GM20431 (cell line): ENCODE measurements around the gene LARP6.

ENCODE experiments used
- in situ Hi-C: fragments of 300-500 bp; cut with MseI, MboI; formaldehyde crosslinking; loops from one replicate; pipeline ENCODE4 v1.15.0; 2020; ENCODE audit warnings: low sequenced_read_pairs; ENCODE audit not compliant: unreplicated experiment

LARP6 gene

DNA sequence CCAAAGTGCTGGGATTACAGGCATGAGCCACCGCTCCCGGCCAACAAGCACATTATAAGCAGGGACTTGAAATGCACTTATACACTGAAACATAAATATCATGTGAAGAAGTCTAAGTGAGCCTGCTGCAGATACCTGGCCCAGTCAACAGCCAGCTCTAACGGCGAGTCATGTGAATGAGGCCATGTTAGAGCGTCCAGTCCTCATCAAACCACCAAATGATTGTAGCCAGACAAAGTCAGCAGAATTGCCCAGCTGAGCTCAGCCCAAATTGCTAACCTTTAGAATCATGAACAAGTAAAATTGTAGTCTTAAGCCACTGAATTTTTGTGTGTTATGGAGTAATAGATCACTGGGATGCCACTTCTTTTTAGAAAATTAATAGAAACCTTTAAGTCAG is 52.8 kb downstream of the LARP6 start:
- in situ Hi-C loops = loop anchor here (25.0 kb wide), 1 partner anchor 1314 kb away; no protein-coding TSS in a partner anchor

DNA sequence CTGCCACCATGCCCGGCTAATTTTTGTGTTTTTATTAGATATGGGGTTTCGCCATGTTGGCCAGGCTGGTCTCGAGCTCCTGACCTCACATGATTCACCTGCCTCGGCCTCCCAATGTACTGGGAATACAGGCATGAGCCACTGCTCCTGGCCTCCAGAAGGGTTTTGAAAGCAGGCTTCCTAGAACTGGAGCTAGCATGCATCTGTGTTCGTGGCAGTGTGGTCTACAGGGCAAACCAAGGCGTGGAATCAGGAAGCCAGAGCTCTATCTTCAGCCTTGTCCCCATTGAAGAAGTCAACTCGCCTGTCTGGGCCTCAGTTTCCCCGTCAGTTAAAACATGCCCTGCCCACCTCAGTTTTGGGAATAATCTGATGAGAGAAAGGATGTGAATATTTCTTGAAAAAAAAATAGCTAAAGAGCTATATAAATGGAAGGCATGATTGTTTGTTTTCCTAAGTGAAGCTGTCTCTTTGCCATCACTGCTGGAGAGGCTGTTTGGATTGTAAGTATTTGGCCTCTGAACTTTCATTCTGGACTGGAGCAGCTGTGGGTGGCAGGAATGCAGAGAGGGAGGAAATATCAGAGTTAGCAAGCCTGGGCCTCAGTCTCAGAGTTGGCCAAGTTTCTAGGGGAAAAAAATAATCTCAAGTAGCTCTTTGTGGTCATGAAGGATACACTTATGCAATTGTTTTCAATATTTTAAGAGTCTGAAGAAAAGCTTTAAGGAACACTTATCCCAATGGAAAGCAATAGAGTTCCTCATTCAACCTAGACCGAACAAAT is 54.1 kb downstream of the LARP6 start:
- in situ Hi-C loops = loop anchor here (25.0 kb wide), 1 partner anchor 1313 kb away; no protein-coding TSS in a partner anchor

DNA sequence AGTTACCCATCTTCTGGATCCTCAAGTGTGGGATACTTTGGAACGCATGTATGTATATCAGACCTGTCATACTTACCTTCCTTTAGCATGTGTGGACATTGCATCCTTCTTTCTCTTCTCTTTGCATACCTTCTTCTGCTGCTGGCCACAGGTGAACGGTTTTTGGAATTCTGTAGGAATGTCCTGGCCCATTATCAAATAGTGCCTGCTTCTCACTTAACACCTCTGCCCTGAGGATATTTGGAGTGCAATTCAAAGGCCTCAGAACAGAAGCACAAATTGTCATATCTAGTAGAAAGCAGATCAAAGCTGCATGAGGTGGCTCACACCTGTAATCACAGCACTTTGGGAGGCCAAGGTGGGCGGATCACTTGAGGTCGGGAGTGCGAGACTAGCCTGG is 56.5 kb downstream of the LARP6 start:
- in situ Hi-C loops = no loop called here

- in situ Hi-C loops = no loop called here
Observed at GRCh38 chr15:70796516-70797310, 57.2 kb downstream of the LARP6 start.

DNA sequence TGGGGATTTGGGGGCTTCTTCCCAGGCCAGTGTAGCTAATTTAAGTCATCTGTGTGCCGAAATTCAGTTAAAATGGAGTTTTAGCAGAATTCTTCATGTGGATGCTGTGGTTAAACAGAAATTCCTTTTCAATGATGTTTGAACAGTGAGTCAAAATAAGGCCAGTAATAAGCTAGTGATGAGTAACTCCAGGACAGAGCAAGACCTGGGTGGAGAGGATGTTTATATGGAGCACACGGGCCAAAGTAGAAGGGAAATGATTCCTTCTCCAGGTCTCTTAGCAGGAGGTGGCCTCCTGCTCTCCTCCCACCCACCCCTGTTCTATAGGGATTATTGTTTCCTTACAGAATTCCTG is 58.7 kb downstream of the LARP6 start:
- in situ Hi-C loops = no loop called here

DNA sequence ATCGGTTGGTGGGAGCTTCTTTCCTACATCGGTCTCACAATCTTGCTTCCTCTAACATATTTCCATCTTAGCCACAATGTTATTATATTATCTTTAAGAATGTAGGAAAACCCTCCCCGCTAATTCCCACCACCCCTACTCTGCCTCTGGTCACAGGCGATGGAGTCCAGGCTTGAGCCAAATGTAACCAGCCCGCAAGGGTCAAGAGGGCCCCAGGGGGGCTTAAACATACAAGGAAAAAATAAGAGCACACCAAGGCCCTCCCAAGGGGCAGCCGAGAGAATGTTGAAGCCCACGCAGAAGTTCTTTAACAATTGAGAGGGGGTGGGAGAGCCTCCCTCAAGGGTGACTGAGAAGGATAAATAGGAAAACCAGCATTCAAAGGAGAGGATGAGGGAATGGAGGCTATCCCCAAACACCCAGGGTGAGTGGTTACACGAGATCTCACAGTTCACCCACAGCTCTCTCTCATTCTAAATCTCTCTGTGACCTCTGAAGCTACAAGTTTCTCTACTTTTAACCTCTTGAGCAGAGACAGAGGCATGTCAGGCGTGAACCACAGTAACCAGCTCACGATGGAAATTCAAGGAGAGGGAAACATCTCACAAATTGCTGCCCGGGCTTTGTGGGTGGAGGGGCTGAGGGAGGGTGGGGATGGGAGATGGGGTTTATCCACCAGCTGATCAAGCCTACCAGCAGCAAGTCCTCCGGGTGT is 59.2 kb downstream of the LARP6 start:
- in situ Hi-C loops = no loop called here

DNA sequence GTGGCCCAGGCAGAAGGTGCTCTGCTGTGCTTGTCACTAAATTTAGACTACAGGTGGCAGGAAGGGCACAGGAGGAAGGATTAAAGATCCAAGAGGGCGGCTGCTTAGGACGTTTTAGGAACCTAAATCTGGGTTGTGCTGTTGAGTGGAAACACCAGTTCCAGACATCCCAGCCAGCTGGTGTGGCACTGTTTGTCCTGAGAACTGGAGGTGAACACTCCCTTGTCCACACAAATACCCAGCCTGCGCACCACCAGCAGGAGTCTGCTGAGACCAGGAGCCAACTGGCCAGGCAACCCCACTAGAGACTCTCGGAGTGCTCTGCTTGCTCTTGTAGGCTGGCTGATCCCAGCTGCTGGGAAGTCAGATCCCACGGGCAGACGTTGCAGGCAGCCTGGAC is 60.3 kb downstream of the LARP6 start:
- in situ Hi-C loops = no loop called here

GRCh38 chr15:70792171-70792573 is 61.8 kb downstream of the LARP6 start:
- in situ Hi-C loops = no loop called here

DNA sequence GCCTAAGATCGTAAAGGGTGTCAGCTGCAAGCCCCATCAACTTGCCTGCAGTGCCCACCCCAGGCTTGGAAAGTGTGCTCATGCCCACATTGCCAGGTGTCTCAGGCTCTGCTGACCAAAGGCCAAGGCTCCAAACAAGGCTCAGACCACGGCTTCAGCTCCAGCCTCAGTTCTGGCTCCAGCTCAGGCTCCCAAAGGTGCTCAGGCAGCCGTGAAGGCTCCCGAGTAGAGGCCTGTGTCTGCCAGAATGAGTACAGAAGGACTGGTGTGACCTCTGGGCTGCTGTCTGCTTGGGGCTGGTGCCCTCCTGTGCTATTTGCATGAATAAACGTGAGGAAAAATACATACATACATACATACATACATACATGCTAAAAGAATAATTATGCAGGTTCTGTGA is 62.7 kb downstream of the LARP6 start:
- in situ Hi-C loops = no loop called here

DNA sequence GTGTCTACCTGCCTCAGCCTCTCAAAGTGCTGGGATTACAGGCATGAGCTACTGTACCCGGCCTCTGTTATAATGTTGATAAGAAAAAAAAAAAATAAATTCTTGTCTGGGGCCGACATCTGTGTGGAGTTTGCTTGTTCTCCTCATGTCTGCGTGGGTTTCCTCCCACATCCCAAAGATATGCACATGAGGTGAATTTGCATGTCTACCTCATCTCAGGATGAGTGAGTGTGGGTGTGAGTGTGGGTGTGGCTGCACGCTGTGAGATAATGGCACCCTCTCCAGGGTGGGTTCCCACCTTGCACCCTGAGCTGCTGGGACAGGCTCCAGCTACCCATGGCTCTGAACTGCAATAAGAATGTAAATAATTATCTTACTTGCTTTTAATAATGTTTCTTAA is 64.7 kb downstream of the LARP6 start:
- in situ Hi-C loops = no loop called here

- in situ Hi-C loops = no loop called here
Observed at GRCh38 chr15:70788114-70789049, 65.6 kb downstream of the LARP6 start.

DNA sequence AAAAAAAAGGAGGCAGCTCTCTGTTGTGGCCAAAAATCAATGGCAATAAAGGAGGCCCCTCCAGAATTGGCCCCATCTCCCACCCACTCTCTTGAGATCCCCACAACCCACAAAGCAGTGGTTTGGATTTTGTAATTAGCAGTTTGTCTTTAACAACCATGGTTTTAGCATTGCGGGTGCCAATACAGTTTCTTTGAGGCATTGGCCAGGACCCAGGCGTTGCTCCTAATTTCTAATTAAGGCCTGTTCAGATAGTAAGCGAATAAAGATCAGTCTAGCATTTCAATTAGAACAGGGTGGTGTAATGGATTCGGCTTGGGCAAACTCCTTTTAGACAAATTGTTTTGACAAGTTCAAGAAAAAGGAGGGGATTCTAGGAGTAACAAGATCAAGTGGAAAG is 67.0 kb downstream of the LARP6 start:
- in situ Hi-C loops = no loop called here

GRCh38 chr15:70783610-70784022 is 70.3 kb downstream of the LARP6 start:
- in situ Hi-C loops = no loop called here

DNA sequence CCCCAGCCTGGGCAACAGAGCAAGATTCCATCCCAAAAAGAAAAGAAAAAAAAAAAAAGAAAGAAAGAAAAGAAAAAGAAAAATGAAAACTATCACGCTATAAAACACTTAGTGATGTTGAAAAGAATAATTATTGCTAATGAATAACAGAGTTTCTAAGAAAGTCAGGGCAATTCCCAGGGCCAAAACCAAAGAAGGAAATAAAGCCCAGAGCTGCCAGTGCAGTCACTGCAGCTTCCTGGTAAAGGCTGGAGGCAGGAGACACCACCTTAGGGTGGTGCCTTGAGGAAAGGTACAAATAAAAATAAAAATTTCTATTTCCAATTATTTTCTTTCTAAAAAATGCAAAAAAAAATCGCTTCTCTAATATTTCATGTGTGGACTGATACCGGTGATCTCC is 70.9 kb downstream of the LARP6 start:
- in situ Hi-C loops = no loop called here

DNA sequence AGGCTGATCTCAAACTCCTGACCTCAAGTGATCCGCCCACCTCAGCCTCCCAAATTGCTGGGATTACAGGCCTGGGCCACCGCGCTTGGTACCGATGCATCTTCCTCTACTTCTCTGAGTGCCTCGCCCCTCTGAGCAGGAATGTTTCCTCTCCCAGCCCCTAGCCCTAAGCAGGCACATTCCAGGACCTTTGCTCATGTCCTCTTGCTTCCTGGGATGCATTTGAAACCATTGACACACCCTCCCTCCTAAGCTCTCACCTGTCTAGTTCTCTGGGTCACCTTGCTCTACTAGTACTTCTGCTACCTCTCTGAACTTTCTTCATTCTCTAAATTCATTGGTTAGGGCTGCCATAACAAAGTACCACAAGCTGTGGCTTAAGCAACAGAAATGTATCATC is 72.7 kb downstream of the LARP6 start:
- in situ Hi-C loops = no loop called here
